Panc1 (cell line): ENCODE data around the gene MAD1L1. TPM values are rescaled to one million over a fixed set of nuclear protein-coding genes. Genes with fewer than 3 reads are reported as not detected.

Experiments used
- ATAC-seq: fragments of 200-7000 bp; cut with Tn5 transposase; 2 replicates; pipeline ENCODE4 v1.9.1; 2020; ENCODE audit warnings: mild to moderate bottlenecking, moderate library complexity
- BruUV-seq: library from RNA; stranded (reverse); fragments of 400-500 nt; replicated peaks from 2 replicates; lab custom pipeline; 2021; lab: Mats Ljungman, UMichigan
- CTCF ChIA-PET: fragments of 300-600 bp; sonication (Branson Sonifier 250); formaldehyde crosslinking; loops from one replicate; lab custom pipeline; 2022; ENCODE audit warnings: antibody characterized with exemption; lab: Charles Lee
- POLR2A ChIA-PET: fragments of 300-600 bp; sonication (Branson Sonifier 250); formaldehyde crosslinking; loops from one replicate; lab custom pipeline; 2022; ENCODE audit warnings: antibody characterized with exemption; lab: Charles Lee
- DNase-seq: peaks from one replicate; pipeline ENCODE4 v3.0.0-alpha.2; 2010; ENCODE audit warnings: low read depth, low spot score
- H3K27ac ChIP-seq: 2 replicates; pipeline ENCODE4 v1.5.1; 2011; ENCODE audit warnings: mild to moderate bottlenecking, low read length, inconsistent platforms
- H3K27me3 ChIP-seq: fragments of 200-500 bp; sonication (Bioruptor generic); 2 replicates; pipeline ENCODE4 v1.6.0; 2014; ENCODE audit warnings: low read length, inconsistent platforms; ENCODE audit not compliant: control insufficient read depth, insufficient read depth
- H3K36me3 ChIP-seq: fragments of 200-500 bp; sonication (Bioruptor generic); 2 replicates; pipeline ENCODE4 v1.5.1; 2014; ENCODE audit warnings: inconsistent platforms, mild to moderate bottlenecking, low read length, moderate library complexity; ENCODE audit not compliant: control insufficient read depth, insufficient read depth
- H3K4me1 ChIP-seq: 2 replicates; pipeline ENCODE4 v1.5.1; 2011; ENCODE audit warnings: inconsistent platforms, mild to moderate bottlenecking, low read length, moderate library complexity; ENCODE audit not compliant: control insufficient read depth, insufficient read depth
- H3K4me3 ChIP-seq, 2 experiments: 2 replicates each; pipeline ENCODE4 v1.5.1; 2011 to 2012; ENCODE audit warnings: low read depth in 2 of 2, low read length in 2 of 2, mild to moderate bottlenecking in 2 of 2, inconsistent platforms in 1 of 2, moderate library complexity in 1 of 2
- H3K9me3 ChIP-seq: fragments of 200-500 bp; sonication (Bioruptor generic); 2 replicates; pipeline ENCODE4 v1.5.1; 2014; ENCODE audit warnings: low read depth, mild to moderate bottlenecking, inconsistent platforms, low read length, moderate library complexity; ENCODE audit not compliant: control insufficient read depth, insufficient read depth
- CTCF ChIP-seq: fragments of 450-650 bp; IDR thresholded peaks from 2 replicates; pipeline ENCODE4 v1.5.1; 2017; ENCODE audit warnings: mild to moderate bottlenecking
- POLR2AphosphoS5 ChIP-seq: IDR thresholded peaks from 2 replicates; pipeline ENCODE4 v1.6.1; 2012; ENCODE audit warnings: mild to moderate bottlenecking, low read depth, low read length, moderate library complexity
- REST ChIP-seq, 2 experiments: IDR thresholded peaks; 2 replicates each; pipeline ENCODE4 v1.6.1; 2011 to 2012; ENCODE audit warnings: low read depth in 2 of 2, control low read depth in 1 of 2, low read length in 1 of 2, mild to moderate bottlenecking in 1 of 2, moderate library complexity in 1 of 2; ENCODE audit not compliant: insufficient read depth in 1 of 2
- SIN3A ChIP-seq: IDR thresholded peaks from 2 replicates; pipeline ENCODE4 v1.6.1; 2012; ENCODE audit warnings: low read depth, mild to moderate bottlenecking, low read length, moderate library complexity, borderline replicate concordance; ENCODE audit not compliant: insufficient read depth
- TCF7L2 ChIP-seq: IDR thresholded peaks from 2 replicates; pipeline ENCODE4 v1.6.1; 2011; ENCODE audit warnings: mild to moderate bottlenecking, low read depth, low read length, inconsistent platforms
- in situ Hi-C: cut with HindIII; loops from 2 replicates; pipeline ENCODE4 v1.10.0; 2016; ENCODE audit warnings: low sequenced_read_pairs, low pct_unique_long_range_greater_than_20kb
- intact Hi-C: fragments of 100-400 bp; cut with micrococcal nuclease; formaldehyde crosslinking; loops from one replicate; pipeline ENCODE4 v1.10.0; 2022; ENCODE audit not compliant: unreplicated experiment
- total RNA-seq: library from RNA; stranded (reverse); gene quantifications from one replicate; pipeline ENCODE4 v1.2.1, GENCODE V29; 2021; ENCODE audit not compliant: unreplicated experiment

The MAD1L1 gene
- total RNA-seq, 1 experiment from 2014 or later, result 70.8 TPM

GRCh38 chr7:2193575-2194305 is 39.0 kb downstream of the MAD1L1 start:
- POLR2A ChIA-PET, result no interaction called here
- no TSS peak for BruUV-seq

More at GRCh38 chr7:2193575-2194305, 39.0 kb downstream of the MAD1L1 start:
- Histone ChIP-seq H3K27me3 (no peaks in the 10 kb centered on the region), H3K4me3 (no peak overlapping the region), H3K9me3 (no peaks in the 10 kb centered on the region), H3K27ac (no peak overlapping the region), H3K4me1 (no peaks in the 10 kb centered on the region), H3K36me3 (no peaks in the 10 kb centered on the region)
- no peak for TF ChIP-seq REST (IDR thresholded peaks at IDR 0.05; ENCODE audit: insufficient read depth in 1 of 2, low read depth in 2 of 2, low read length in 1 of 2)
- no peak for TF ChIP-seq TCF7L2
- TF ChIP-seq SIN3A, result no peak
- TF ChIP-seq POLR2AphosphoS5, result no peak
- TF ChIP-seq CTCF, result no peak
- ATAC-seq, result no peak
- in situ Hi-C loops (loop anchor here (10.0 kb wide), 1 partner anchor 59 kb away; no protein-coding TSS in a partner anchor), intact Hi-C loops (no loop called here)
- no peak for DNase-seq
- CTCF ChIA-PET, result no interaction called here
